Transverse colon (tissue), 4 donors: Measurements from ENCODE around the gene DRP2. TPM values are rescaled to one million over a fixed set of nuclear protein-coding genes. Genes with fewer than 3 reads are reported as not detected.
A peak's percentile ranks its signal among the peaks of the same experiment; 100 is the strongest.

Source experiments
- DNase-seq: peaks from one replicate; pipeline ENCODE4 v3.0.0-alpha.2; 2019
- H3K27ac ChIP-seq, 4 donors: fragments of 200-600 bp; sonication (generic); 2 replicates each; pipeline ENCODE4 v1.5.1; 2016 to 2018; ENCODE audit warnings: inconsistent platforms in 4 of 4
- H3K27me3 ChIP-seq: fragments of 200-600 bp; sonication (generic); 2 replicates; pipeline ENCODE4 v1.5.1; 2017; ENCODE audit warnings: inconsistent platforms
- H3K36me3 ChIP-seq, 4 donors: fragments of 200-600 bp; sonication (generic); 2 replicates each; pipeline ENCODE4 v1.5.1; 2017 to 2019; ENCODE audit warnings: inconsistent platforms in 4 of 4
- H3K4me1 ChIP-seq, 4 donors: fragments of 200-600 bp; sonication (generic); 2 replicates each; pipeline ENCODE4 v1.5.1; 2017 to 2020; ENCODE audit warnings: inconsistent platforms in 4 of 4
- H3K4me3 ChIP-seq, 4 donors: fragments of 200-600 bp; sonication (generic); 1 replicate in 1 of 4; 2 replicates in 3 of 4; pipeline versions ENCODE4 v1.5.1 to v1.6.1; 2017 to 2019; ENCODE audit warnings: inconsistent platforms in 4 of 4
- H3K9me3 ChIP-seq, 2 donors: fragments of 200-600 bp; sonication (generic); 2 replicates each; pipeline ENCODE4 v1.5.1; 2017 to 2019; ENCODE audit warnings: inconsistent platforms in 2 of 2
- EP300 ChIP-seq: sonication (generic); formaldehyde crosslinking; IDR thresholded peaks from one replicate; pipeline ENCODE4 v1.6.1; 2017; ENCODE audit warnings: antibody characterized with exemption, low read depth
- POLR2A ChIP-seq: fragments of 450-650 bp; IDR thresholded peaks from one replicate; pipeline ENCODE4 v1.6.1; 2016; ENCODE audit warnings: antibody characterized with exemption, mild to moderate bottlenecking, moderate library complexity
- POLR2AphosphoS5 ChIP-seq, 3 donors: sonication (generic); formaldehyde crosslinking; IDR thresholded peaks; one replicate each; pipeline ENCODE4 v1.6.1; 2016; ENCODE audit warnings: antibody characterized with exemption in 3 of 3
- WGBS, 2 donors: methylation state at CpG; one replicate each; pipeline ENCODE4 v1.1.5; 2018; ENCODE audit warnings: low coverage in 1 of 2; 5-methylcytosine and 5-hydroxymethylcytosine counted together
- in situ Hi-C, 4 donors: fragments of 200-750 bp; cut with MboI; loops; one replicate each; pipeline versions ENCODE4 v1.15.0 to v1.15.1; 2017; ENCODE audit warnings: low sequenced_read_pairs in 3 of 4, low pct_ligation_motif_present in 1 of 4, low pct_unique_long_range_greater_than_20kb in 1 of 4
- intact Hi-C: fragments of 100-400 bp; cut with DNase I; formaldehyde crosslinking; loops from one replicate; pipeline ENCODE4 v1.15.1; 2023; ENCODE audit warnings: low total_unique reads
- total RNA-seq, 4 donors: library from RNA; depleted of rRNA; stranded (reverse); fragments of >200 nt; gene quantifications; one replicate each; pipeline ENCODE4 v1.1.0, GENCODE V29; 2016
- TF ChIP-seq, protein P1 (sequence below), 5 experiments: fragments of 200-600 bp in 3 of 5; fragments of 450-650 bp in 2 of 5; sonication (generic) in 3 of 5; IDR thresholded peaks; 1 replicate in 2 of 5; 2 replicates in 3 of 5; pipeline ENCODE4 v1.5.1; 2016 to 2017; ENCODE audit warnings: antibody characterized with exemption in 5 of 5, inconsistent platforms in 3 of 5, mild to moderate bottlenecking in 2 of 5, moderate library complexity in 1 of 5

Gene DRP2
- total RNA-seq, 4 donors from 2014 or later: 0.20 to 1.5 (median 0.81) TPM

DNA sequence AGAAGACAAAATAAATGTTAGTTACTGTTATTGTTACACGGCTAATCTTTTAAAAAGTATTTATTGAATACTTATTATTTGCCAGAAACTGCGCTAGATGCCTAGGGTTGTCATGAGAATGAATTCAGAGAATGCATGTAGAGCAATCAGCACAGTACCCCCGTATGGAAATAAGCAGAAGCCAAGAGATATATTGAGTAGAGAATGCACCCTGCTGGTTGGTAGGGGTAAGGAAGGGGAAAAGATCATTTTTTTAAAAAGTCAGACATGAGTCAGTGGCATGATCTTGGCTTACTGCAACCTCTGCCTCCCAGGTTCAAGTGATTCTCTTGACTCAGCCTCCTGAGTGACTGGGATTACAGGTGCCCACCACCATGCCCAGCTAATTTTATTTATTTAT lies 13.1 kb upstream of the DRP2 start:
- no peaks in the 10 kb centered on the region for H3K36me3 ChIP-seq
- 38 to 53% methylated on average over 2 to 3 of the region's 3 CpGs for WGBS, 2 donors
- no peaks in the 10 kb centered on the region for H3K27me3 ChIP-seq
- DNase-seq: no peak
- H3K4me3 ChIP-seq: no peak overlapping the region
- in situ Hi-C loops: no loop called here
- TF ChIP-seq, protein P1, sequence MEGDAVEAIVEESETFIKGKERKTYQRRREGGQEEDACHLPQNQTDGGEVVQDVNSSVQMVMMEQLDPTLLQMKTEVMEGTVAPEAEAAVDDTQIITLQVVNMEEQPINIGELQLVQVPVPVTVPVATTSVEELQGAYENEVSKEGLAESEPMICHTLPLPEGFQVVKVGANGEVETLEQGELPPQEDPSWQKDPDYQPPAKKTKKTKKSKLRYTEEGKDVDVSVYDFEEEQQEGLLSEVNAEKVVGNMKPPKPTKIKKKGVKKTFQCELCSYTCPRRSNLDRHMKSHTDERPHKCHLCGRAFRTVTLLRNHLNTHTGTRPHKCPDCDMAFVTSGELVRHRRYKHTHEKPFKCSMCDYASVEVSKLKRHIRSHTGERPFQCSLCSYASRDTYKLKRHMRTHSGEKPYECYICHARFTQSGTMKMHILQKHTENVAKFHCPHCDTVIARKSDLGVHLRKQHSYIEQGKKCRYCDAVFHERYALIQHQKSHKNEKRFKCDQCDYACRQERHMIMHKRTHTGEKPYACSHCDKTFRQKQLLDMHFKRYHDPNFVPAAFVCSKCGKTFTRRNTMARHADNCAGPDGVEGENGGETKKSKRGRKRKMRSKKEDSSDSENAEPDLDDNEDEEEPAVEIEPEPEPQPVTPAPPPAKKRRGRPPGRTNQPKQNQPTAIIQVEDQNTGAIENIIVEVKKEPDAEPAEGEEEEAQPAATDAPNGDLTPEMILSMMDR (IDR thresholded peaks at IDR 0.05): peak in 4 of 5 experiments; percentile 21 to 37 (median 31)
- no peak for TF ChIP-seq POLR2AphosphoS5 (IDR thresholded peaks at IDR 0.05)
- no peak for TF ChIP-seq POLR2A
- no peaks in the 10 kb centered on the region for H3K9me3 ChIP-seq
- no peak overlapping the region for H3K27ac ChIP-seq
- H3K4me1 ChIP-seq: no peaks in the 10 kb centered on the region
- intact Hi-C loops: no loop called here

GRCh38 chrX:101208152-101208905 lies 11.3 kb upstream of the DRP2 start:
- intact Hi-C loops (no loop called here), in situ Hi-C loops (no loop called here)
- no peak for DNase-seq
- TF ChIP-seq POLR2A (no peak), EP300 (no peak), POLR2AphosphoS5 (IDR thresholded peaks at IDR 0.05) (no peak)
- TF ChIP-seq, protein P1 (IDR thresholded peaks at IDR 0.05): no peak
- Histone ChIP-seq H3K4me3 (no peak overlapping the region), H3K27ac (no peak overlapping the region), H3K4me1 (no peaks in the 10 kb centered on the region), H3K9me3 (no peaks in the 10 kb centered on the region), H3K27me3 (no peaks in the 10 kb centered on the region), H3K36me3 (no peaks in the 10 kb centered on the region)
- WGBS, 2 donors: 45 to 50% methylated on average over 2 to 4 of the region's 4 CpGs

- no peak for DNase-seq
- Histone ChIP-seq H3K9me3 (no peaks in the 10 kb centered on the region), H3K4me3 (no peak overlapping the region), H3K27ac (no peak overlapping the region), H3K4me1 (no peaks in the 10 kb centered on the region), H3K27me3 (no peaks in the 10 kb centered on the region), H3K36me3 (no peaks in the 10 kb centered on the region)
- TF ChIP-seq EP300: no peak
- no peak for TF ChIP-seq POLR2A
- no peak for TF ChIP-seq POLR2AphosphoS5 (IDR thresholded peaks at IDR 0.05)
- TF ChIP-seq, protein P1 (IDR thresholded peaks at IDR 0.05): no peak
- 47% methylated on average over 1 of the region's 1 CpG; no CpG with 5 or more reads in 1 of the 2 donors for WGBS, 2 donors
- intact Hi-C loops: no loop called here
- in situ Hi-C loops: no loop called here
Observed at GRCh38 chrX:101210630-101211029, 9.0 kb upstream of the DRP2 start.

DNA sequence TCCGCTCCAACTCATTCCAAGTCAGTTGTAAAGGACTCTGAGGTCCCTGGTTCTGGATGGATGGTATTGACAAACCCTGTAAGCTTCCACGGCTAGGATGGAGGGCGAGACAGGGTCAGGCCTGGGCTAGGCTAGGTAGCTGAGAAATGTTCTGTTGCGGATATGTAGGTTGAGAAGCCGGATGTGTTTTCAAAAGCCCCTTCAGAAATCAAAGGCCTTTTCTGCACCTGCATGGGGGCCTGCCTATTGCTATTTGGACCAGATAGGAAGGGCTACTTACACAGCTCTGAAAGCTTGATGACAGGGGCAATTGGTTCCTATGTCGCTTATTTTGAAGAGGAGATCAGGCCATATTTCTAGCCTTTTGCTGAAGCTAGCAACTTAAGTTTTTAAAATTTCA lies 1.9 kb upstream of the DRP2 start:
- no peaks in the 10 kb centered on the region for H3K27me3 ChIP-seq
- WGBS, 2 donors: 91% methylated on average over 6 of the region's 6 CpGs; no CpG with 5 or more reads in 1 of the 2 donors
- in situ Hi-C loops: no loop called here
- H3K4me1 ChIP-seq: no peaks in the 10 kb centered on the region
- H3K27ac ChIP-seq: no peak overlapping the region
- intact Hi-C loops: no loop called here
- TF ChIP-seq EP300: no peak
- TF ChIP-seq, protein P1 (IDR thresholded peaks at IDR 0.05): no peak
- no peak for TF ChIP-seq POLR2A
- no peak for TF ChIP-seq POLR2AphosphoS5 (IDR thresholded peaks at IDR 0.05)
- no peaks in the 10 kb centered on the region for H3K9me3 ChIP-seq
- no peaks in the 10 kb centered on the region for H3K36me3 ChIP-seq
- DNase-seq: no peak
- no peak overlapping the region for H3K4me3 ChIP-seq
